Mammary epithelial cell (primary cell): ENCODE measurements around the gene SVIP.

Source experiments
- CTCF ChIP-seq, 2 donors: IDR thresholded peaks in 1 of 2; conservative IDR thresholded peaks in 1 of 2; 2 replicates each; pipeline ENCODE4 v1.5.1; 2011 to 2012; ENCODE audit warnings: inconsistent platforms in 2 of 2, low read length in 2 of 2, mild to moderate bottlenecking in 2 of 2, control low read depth in 1 of 2, low read depth in 1 of 2; ENCODE audit not compliant: insufficient read depth in 1 of 2; ENCODE audit errors: extremely low read depth in 1 of 2
- EZH2 ChIP-seq: IDR thresholded peaks from 2 replicates; pipeline ENCODE4 v1.6.1; 2012; ENCODE audit warnings: low read length, inconsistent platforms, borderline replicate concordance

- TF ChIP-seq CTCF (conservative IDR thresholded peaks at IDR 0.05 in 1 of 2, IDR thresholded peaks at IDR 0.05 in 1 of 2; ENCODE audit: extremely low read depth in 1 of 2, insufficient read depth in 1 of 2, low read depth in 1 of 2, low read length in 2 of 2) (no peak), EZH2 (no peak)
Observed at GRCh38 chr11:22859756-22860155, 30.2 kb upstream of the SVIP start.
